Erythroblast (primary cell): Measurements from ENCODE around the gene RIC8B.
A peak's percentile ranks its signal among the peaks of the same experiment; 100 is the strongest.

Source experiments
- DNase-seq, 2 experiments: peaks; one replicate each; lab custom pipeline; 2025; lab: John Stamatoyannopoulos, UW
- GATA1 ChIP-seq: IDR thresholded peaks from 2 replicates; pipeline ENCODE4 v1.6.1; 2011; ENCODE audit warnings: low read depth, mild to moderate bottlenecking, control low read depth, low read length, moderate library complexity
- POLR2A ChIP-seq: IDR thresholded peaks from 2 replicates; pipeline ENCODE4 v1.6.1; 2011; ENCODE audit warnings: mild to moderate bottlenecking, low read length

Gene RIC8B

DNA sequence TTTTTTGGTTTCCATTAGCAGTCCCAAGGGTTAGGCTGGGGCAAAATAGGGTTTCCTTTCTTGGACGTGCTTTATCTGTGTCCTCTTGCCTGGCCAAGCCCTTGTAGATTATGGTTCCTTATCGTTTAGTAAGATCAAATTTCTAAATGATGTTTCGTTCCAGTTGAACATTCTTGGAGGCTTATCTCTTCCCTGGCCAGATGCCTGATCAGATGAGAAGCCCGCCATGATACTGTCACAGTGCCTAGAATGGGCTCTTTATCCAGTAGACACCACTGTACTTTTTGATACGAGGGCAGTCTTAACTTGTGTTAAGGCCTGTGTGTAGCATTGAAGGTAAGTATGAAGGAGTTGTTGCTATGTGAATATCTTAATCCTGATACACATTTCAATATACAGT is 105.1 kb downstream of the RIC8B start:
- TF ChIP-seq POLR2A (no peak), GATA1 (no peak)

GRCh38 chr12:106883426-106883825 is 108.9 kb downstream of the RIC8B start:
- TF ChIP-seq GATA1: no peak
- no peak for TF ChIP-seq POLR2A
- DNase-seq: no peak

More for the DNA sequence above, 105.1 kb downstream of the RIC8B start:
- DNase-seq: peak; percentile 27 to 79

GRCh38 chr12:106885026-106885425 is 110.5 kb downstream of the RIC8B start:
- no peak for TF ChIP-seq POLR2A
- no peak for TF ChIP-seq GATA1
- no peak for DNase-seq

DNA sequence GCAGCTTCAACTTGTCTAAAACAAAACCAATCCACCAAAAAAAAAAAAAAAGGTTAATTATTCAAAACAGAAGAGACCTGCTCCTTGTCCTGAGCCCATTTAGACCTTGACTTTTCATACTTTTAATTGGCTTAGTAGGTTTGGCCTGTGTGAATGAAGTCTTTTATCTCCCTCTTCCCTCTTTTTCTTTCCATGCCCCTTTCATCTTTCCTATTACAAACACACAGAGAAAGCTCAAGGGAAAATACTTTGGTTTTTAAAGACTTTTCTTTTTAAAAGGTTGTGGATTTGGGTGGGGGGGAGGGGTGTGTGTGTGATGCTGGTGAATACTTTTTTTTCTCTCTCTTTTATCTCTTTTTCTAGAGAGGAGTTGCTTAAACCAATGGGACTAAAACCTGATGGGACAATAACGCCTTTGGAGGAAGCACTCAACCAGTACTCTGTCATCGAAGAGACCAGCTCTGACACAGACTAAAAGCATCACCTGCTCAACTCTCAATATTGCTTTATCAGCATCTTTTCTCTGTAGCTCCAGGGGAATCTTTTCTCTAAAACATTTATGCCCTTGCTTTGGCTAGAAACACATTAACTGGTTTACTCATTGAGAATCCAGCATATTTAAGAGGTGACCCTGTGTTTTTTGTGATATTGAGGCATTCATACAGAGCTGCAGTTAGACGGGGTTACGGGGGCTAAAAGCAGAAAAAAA is 111.2 kb downstream of the RIC8B start:
- TF ChIP-seq GATA1: no peak
- no peak for TF ChIP-seq POLR2A
- no peak for DNase-seq

GRCh38 chr12:106886932-106887331 is 112.5 kb downstream of the RIC8B start:
- no peak for TF ChIP-seq GATA1
- no peak for TF ChIP-seq POLR2A

GRCh38 chr12:106888348-106888970 is 114.0 kb downstream of the RIC8B start:
- DNase-seq: peak in 1 of 2 experiments; percentile 8
- no peak for TF ChIP-seq POLR2A
- TF ChIP-seq GATA1: no peak

More at GRCh38 chr12:106886932-106887331, 112.5 kb downstream of the RIC8B start:
- no peak for DNase-seq

- no peak for TF ChIP-seq GATA1
- TF ChIP-seq POLR2A: no peak
- no peak for DNase-seq
Observed at GRCh38 chr12:106889326-106889725, 114.8 kb downstream of the RIC8B start.

- TF ChIP-seq GATA1 (no peak), POLR2A (no peak)
- no peak for DNase-seq
Observed at GRCh38 chr12:106889950-106890626, 115.6 kb downstream of the RIC8B start.

DNA sequence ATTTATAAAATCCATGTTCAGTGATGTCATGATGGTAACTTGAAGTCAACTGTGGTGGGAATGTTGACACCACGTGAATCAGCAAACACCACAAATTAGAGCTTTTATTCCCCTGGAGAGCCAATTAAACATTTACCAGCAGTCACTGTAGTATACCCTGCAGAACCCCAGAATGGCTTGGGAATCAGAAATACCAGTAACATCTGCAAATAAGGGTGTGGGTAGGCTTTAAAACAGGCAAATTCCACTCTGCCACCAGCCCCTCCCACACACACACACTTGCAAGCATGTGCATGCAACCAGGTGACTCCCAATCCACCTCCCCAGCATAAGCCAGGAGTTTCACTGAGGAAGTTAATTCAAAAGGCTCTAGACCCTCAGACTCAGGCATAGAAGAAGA is 117.6 kb downstream of the RIC8B start:
- DNase-seq: no peak
- no peak for TF ChIP-seq POLR2A
- no peak for TF ChIP-seq GATA1

GRCh38 chr12:106893451-106893850 is 119.0 kb downstream of the RIC8B start:
- TF ChIP-seq POLR2A: no peak
- TF ChIP-seq GATA1: no peak

GRCh38 chr12:106894774-106895173 is 120.3 kb downstream of the RIC8B start:
- TF ChIP-seq GATA1 (no peak), POLR2A (no peak)
- DNase-seq: no peak

More at GRCh38 chr12:106893451-106893850, 119.0 kb downstream of the RIC8B start:
- DNase-seq: no peak

GRCh38 chr12:106896603-106897002 is 122.1 kb downstream of the RIC8B start:
- no peak for DNase-seq
- TF ChIP-seq POLR2A (no peak), GATA1 (no peak)

DNA sequence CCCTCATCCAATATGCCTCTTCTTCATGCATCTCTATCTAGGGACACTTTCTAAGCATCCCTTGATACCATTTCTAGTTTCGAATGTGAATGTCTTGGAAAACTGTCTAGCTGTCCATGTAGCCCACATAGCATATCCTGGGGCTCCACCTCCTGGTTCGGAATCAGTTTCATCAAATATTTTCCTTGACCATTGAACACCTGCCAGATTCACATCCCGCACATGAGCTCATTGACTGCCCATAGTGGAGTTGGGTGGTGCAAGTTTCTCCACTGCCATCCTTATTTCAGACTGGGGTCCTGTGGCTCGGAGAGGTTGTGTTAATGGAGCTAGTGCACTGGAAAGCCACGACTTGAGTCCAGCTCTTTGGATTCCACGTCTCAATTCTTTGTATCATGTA is 122.6 kb downstream of the RIC8B start:
- TF ChIP-seq POLR2A (no peak), GATA1 (no peak)
- peak in 1 of 2 experiments; percentile 13 for DNase-seq
